PFSK-1 (cell line): ENCODE measurements around the gene SDHA.

ENCODE experiments used
- FOXP2 ChIP-seq: optimal IDR thresholded peaks from 2 replicates; pipeline ENCODE3; 2011; ENCODE audit warnings: borderline replicate concordance, control low read depth, inconsistent platforms; ENCODE audit not compliant: insufficient read depth; ENCODE audit errors: extremely low read length, extremely low read depth
- POLR2AphosphoS5 ChIP-seq: IDR thresholded peaks from 2 replicates; pipeline ENCODE4 v1.6.1; 2012; ENCODE audit warnings: low read depth, mild to moderate bottlenecking, control low read depth, low read length, moderate library complexity
- SIN3A ChIP-seq: IDR thresholded peaks from 2 replicates; pipeline ENCODE4 v1.6.1; 2012; ENCODE audit warnings: mild to moderate bottlenecking, low read length, moderate library complexity, borderline replicate concordance; ENCODE audit not compliant: insufficient read depth
- TAF1 ChIP-seq: IDR thresholded peaks from 2 replicates; pipeline ENCODE4 v1.6.1; 2012; ENCODE audit warnings: low read length, control low read depth, borderline replicate concordance; ENCODE audit not compliant: insufficient read depth
- TF ChIP-seq, protein P1 (sequence below), 2 experiments: IDR thresholded peaks; 2 replicates each; pipeline versions ENCODE4 v1.6.1 to v1.8.0; 2011 to 2012; ENCODE audit warnings: low read depth in 2 of 2, low read length in 2 of 2, control low read depth in 1 of 2, inconsistent platforms in 1 of 2, mild to moderate bottlenecking in 1 of 2, moderate library complexity in 1 of 2; ENCODE audit not compliant: insufficient read depth in 1 of 2

The SDHA gene

DNA sequence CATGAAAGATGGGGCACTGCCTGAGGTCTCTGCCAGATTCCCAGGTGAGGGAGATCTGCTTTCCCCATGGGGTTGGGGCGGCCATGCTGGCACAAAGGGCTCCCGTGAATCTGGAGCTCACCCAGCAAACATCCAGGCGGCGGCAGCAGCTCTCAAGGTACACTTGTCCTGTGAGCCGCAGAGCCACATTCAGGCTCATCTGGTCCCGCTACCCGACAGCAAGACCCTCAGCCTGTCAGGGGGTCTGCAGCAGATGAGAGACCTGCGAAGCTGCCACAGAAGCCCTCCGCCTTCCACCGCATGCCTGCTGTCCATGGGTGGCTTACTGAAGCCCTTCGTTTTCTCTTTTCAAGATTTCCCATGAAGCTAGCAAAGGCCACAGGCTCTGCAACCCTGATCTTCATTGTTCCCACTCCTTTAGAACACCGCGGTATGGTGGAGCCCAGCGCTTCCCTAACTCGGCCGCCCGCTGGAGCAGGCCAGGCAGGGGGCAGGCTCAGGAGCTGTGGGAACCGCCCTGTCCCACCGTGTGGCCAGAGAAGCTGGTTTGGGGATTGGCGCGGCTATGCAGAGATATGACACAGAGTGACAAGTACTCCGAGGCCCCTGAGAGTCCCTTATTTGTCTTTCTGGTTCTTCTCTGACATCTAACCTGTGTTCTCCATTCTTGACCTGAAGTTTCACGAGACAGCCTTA lies 18.0 kb upstream of the SDHA start:
- TF ChIP-seq, protein P1, sequence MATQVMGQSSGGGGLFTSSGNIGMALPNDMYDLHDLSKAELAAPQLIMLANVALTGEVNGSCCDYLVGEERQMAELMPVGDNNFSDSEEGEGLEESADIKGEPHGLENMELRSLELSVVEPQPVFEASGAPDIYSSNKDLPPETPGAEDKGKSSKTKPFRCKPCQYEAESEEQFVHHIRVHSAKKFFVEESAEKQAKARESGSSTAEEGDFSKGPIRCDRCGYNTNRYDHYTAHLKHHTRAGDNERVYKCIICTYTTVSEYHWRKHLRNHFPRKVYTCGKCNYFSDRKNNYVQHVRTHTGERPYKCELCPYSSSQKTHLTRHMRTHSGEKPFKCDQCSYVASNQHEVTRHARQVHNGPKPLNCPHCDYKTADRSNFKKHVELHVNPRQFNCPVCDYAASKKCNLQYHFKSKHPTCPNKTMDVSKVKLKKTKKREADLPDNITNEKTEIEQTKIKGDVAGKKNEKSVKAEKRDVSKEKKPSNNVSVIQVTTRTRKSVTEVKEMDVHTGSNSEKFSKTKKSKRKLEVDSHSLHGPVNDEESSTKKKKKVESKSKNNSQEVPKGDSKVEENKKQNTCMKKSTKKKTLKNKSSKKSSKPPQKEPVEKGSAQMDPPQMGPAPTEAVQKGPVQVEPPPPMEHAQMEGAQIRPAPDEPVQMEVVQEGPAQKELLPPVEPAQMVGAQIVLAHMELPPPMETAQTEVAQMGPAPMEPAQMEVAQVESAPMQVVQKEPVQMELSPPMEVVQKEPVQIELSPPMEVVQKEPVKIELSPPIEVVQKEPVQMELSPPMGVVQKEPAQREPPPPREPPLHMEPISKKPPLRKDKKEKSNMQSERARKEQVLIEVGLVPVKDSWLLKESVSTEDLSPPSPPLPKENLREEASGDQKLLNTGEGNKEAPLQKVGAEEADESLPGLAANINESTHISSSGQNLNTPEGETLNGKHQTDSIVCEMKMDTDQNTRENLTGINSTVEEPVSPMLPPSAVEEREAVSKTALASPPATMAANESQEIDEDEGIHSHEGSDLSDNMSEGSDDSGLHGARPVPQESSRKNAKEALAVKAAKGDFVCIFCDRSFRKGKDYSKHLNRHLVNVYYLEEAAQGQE (IDR thresholded peaks at IDR 0.05; ENCODE audit: insufficient read depth in 1 of 2, low read depth in 2 of 2, low read length in 2 of 2) = no peak
- TF ChIP-seq FOXP2 (no peak), SIN3A (no peak)

DNA sequence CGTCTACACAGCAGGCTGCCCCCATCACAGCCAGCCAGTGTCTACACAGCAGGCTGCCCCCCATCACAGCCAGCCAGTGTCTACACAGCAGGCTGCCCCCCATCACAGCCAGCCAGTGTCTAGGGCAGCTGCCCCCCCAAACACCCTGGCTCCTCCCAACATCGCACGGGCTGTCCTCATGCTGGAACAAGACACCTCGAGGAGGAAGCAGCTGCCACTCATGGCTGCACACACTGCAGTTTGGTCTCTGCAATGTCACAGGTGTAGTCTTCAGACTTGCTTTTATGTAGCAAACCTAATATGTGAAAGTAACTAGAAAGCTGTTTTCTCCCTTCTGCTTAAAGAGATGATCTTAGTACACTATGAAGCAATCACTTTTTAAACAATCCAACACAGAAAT lies 17.1 kb upstream of the SDHA start:
- TF ChIP-seq SIN3A = no peak
- TF ChIP-seq, protein P1 (IDR thresholded peaks at IDR 0.05; ENCODE audit: insufficient read depth in 1 of 2, low read depth in 2 of 2, low read length in 2 of 2) = no peak
- TF ChIP-seq POLR2AphosphoS5 = no peak
- no peak for TF ChIP-seq TAF1
- no peak for TF ChIP-seq FOXP2

DNA sequence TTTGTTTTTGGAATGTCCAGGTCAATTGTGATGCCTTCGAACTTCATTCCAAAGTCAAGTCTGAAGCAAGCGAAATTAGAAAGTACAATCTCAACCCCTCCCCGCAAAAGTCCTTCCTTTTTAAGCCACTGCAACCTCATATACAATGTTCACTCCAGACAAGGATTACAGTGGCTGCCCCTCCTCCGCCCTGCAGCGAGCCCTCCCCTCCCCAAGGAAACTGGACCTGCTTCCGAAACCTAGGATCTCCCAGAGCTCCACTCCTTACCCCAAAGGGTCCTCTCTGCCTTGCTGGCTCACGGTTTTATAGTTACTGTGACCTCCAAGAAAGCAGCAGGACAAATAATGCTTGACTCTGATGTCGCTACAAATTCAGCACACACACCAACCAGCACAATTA lies 16.4 kb upstream of the SDHA start:
- TF ChIP-seq TAF1 (no peak), POLR2AphosphoS5 (no peak), SIN3A (no peak), FOXP2 (no peak)
- TF ChIP-seq, protein P1 (IDR thresholded peaks at IDR 0.05; ENCODE audit: insufficient read depth in 1 of 2, low read depth in 2 of 2, low read length in 2 of 2) = no peak

DNA sequence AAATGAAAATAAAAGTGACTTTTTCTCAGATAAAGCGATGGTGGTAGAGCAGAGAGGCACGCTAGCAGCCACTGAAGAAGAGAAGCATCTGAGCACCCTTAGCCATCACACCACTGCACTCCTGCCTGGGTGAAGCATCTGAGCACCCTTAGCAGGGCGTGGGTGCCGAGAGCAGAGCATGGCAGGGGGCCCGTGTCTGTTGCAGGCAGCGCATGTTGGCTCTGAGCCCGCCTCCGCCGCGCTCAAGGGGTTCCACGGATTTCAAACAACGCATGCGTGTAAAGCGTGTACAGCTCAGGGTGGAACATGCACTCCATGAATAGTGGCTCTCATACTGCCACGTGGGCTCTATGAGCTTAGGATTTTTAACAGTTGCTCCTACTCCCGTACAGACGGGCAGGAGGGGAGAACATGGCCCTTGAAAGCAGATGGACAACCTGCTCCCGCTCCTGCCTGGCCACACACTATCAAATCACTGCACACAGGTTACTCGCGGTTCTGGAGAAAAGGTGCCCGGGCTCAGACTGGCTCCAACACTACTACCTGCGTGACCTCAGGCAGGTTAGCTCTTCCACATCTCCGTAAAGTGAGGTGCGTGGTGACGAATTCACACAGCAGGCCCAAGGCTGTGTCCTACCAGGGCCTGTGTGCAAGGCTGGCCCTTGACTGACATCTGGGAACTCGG lies 14.7 kb upstream of the SDHA start:
- no peak for TF ChIP-seq TAF1
- TF ChIP-seq POLR2AphosphoS5 = no peak
- TF ChIP-seq, protein P1 (IDR thresholded peaks at IDR 0.05; ENCODE audit: insufficient read depth in 1 of 2, low read depth in 2 of 2, low read length in 2 of 2) = no peak
- no peak for TF ChIP-seq SIN3A
- TF ChIP-seq FOXP2 = no peak
